PC-3 (cell line): ENCODE results near the gene NDUFS7. TPM values are rescaled to one million over a fixed set of nuclear protein-coding genes. Genes with fewer than 3 reads are reported as not detected.

Experiments used
- ATAC-seq: fragments of 200-7000 bp; cut with Tn5 transposase; 2 replicates; pipeline ENCODE4 v1.9.1; 2020; ENCODE audit warnings: mild to moderate bottlenecking, moderate library complexity
- BruUV-seq: library from RNA; stranded (reverse); fragments of 400-500 nt; replicated peaks from 2 replicates; lab custom pipeline; 2021; lab: Mats Ljungman, UMichigan
- CTCF ChIA-PET: fragments of 300-600 bp; sonication (Branson Sonifier 250); formaldehyde crosslinking; loops from one replicate; lab custom pipeline; 2022; ENCODE audit warnings: antibody characterized with exemption; lab: Charles Lee
- POLR2A ChIA-PET: fragments of 300-600 bp; sonication (Branson Sonifier 250); formaldehyde crosslinking; loops from one replicate; lab custom pipeline; 2022; ENCODE audit warnings: antibody characterized with exemption; ENCODE audit not compliant: unreplicated experiment; lab: Charles Lee
- DNase-seq: peaks from one replicate; pipeline ENCODE4 v3.0.0-alpha.2; 2015
- H2AFZ ChIP-seq: fragments of 300-600 bp; sonication (generic); 2 replicates; pipeline ENCODE4 v1.6.0; 2016; ENCODE audit warnings: antibody characterized with exemption, low read length
- H3F3A ChIP-seq: fragments of 300-600 bp; sonication (generic); one replicate; pipeline ENCODE4 v1.6.0; 2017; ENCODE audit warnings: antibody characterized with exemption, low read length, control low read depth, mild to moderate bottlenecking; ENCODE audit not compliant: unreplicated experiment
- H3K27ac ChIP-seq: fragments of 300-600 bp; sonication (generic); 2 replicates; pipeline ENCODE4 v1.5.1; 2016; ENCODE audit warnings: mild to moderate bottlenecking, low read length
- H3K27me3 ChIP-seq: fragments of 300-600 bp; sonication (generic); 2 replicates; pipeline ENCODE4 v1.6.1; 2016; ENCODE audit warnings: low read length, mixed read lengths
- H3K36me3 ChIP-seq: fragments of 300-600 bp; sonication (generic); 2 replicates; pipeline ENCODE4 v1.6.1; 2016; ENCODE audit warnings: low read depth, mixed run types, low read length, mixed read lengths
- H3K4me1 ChIP-seq: fragments of 300-600 bp; sonication (generic); 2 replicates; pipeline ENCODE4 v1.5.1; 2016; ENCODE audit warnings: low read length; ENCODE audit not compliant: insufficient read depth
- H3K4me2 ChIP-seq: fragments of 300-600 bp; sonication (generic); 2 replicates; pipeline ENCODE4 v1.6.0; 2016; ENCODE audit warnings: low read length
- H3K4me3 ChIP-seq: fragments of 300-600 bp; sonication (generic); 2 replicates; pipeline ENCODE4 v1.5.1; 2016; ENCODE audit warnings: mild to moderate bottlenecking, low read length, mixed read lengths
- H3K79me2 ChIP-seq: fragments of 300-600 bp; sonication (generic); 2 replicates; pipeline ENCODE4 v1.6.1; 2017; ENCODE audit warnings: low read length, mixed read lengths
- H3K9ac ChIP-seq: fragments of 300-600 bp; sonication (generic); 2 replicates; pipeline ENCODE4 v1.6.0; 2016; ENCODE audit warnings: mild to moderate bottlenecking, low read length
- H3K9me2 ChIP-seq: fragments of 300-600 bp; sonication (generic); replicated peaks from 2 replicates; pipeline ENCODE4 v1.6.1; 2016; ENCODE audit warnings: mixed run types, low read length, mixed read lengths
- H3K9me3 ChIP-seq: fragments of 300-600 bp; sonication (generic); 2 replicates; pipeline ENCODE4 v1.6.1; 2016; ENCODE audit warnings: low read length, mixed read lengths
- H4K20me1 ChIP-seq: fragments of 300-600 bp; sonication (generic); 2 replicates; pipeline ENCODE4 v1.6.1; 2016; ENCODE audit warnings: low read length, mixed read lengths
- CTCF ChIP-seq: fragments of 300-600 bp; sonication (generic); conservative IDR thresholded peaks from 2 replicates; pipeline ENCODE4 v1.5.1; 2017; ENCODE audit warnings: antibody characterized with exemption, low read depth, mild to moderate bottlenecking, low read length
- EZH2 ChIP-seq: fragments of 300-600 bp; sonication (generic); IDR thresholded peaks from one replicate; pipeline ENCODE4 v1.6.1; 2017; ENCODE audit warnings: antibody characterized with exemption, mild to moderate bottlenecking, low read length; ENCODE audit not compliant: unreplicated experiment
- EZH2phosphoT487 ChIP-seq: fragments of 300-600 bp; sonication (generic); IDR thresholded peaks from 2 replicates; pipeline ENCODE4 v1.6.1; 2018; ENCODE audit warnings: mild to moderate bottlenecking, antibody characterized with exemption, low read length, borderline replicate concordance
- intact Hi-C: fragments of 100-400 bp; cut with micrococcal nuclease; formaldehyde crosslinking; loops from 2 replicates; pipeline ENCODE4 v1.9.0; 2023
- total RNA-seq: library from RNA; depleted of rRNA; stranded (reverse); fragments of >200 nt; gene quantifications from 2 replicates; pipeline ENCODE4 v1.2.3, GENCODE V29; 2014

NDUFS7 gene
- total RNA-seq, 1 experiment from 2014 or later = 111 TPM

GRCh38 chr19:1424192-1424955 lies 40.7 kb downstream of the NDUFS7 start:
- H3K79me2 ChIP-seq = peaks cover 14% of the 10 kb centered on the region

GRCh38 chr19:1425102-1425837 lies 41.6 kb downstream of the NDUFS7 start:
- H3K36me3 ChIP-seq = peaks cover 21% of the 10 kb centered on the region; the same call in 1 of the 2 replicates
- intact Hi-C loops = no loop called here
- BruUV-seq = no TSS peak
- H4K20me1 ChIP-seq = no peaks in the 10 kb centered on the region
- H3F3A ChIP-seq = no peaks in the 10 kb centered on the region
- ChIA-PET CTCF (no interaction called here), POLR2A (no interaction called here)
- peaks cover 12% of the 10 kb centered on the region; the same call in 1 of the 2 replicates for H3K79me2 ChIP-seq
- ATAC-seq = no peak
- no peaks in the 10 kb centered on the region for H3K27me3 ChIP-seq
- H3K4me2 ChIP-seq = no peak overlapping the region
- no peak for DNase-seq
- TF ChIP-seq EZH2 (no peak), CTCF (no peak), EZH2phosphoT487 (no peak)
- H3K9me3 ChIP-seq = no peaks in the 10 kb centered on the region
- no peaks in the 10 kb centered on the region for H3K9me2 ChIP-seq
- H3K4me3 ChIP-seq = no peak overlapping the region
- H3K27ac ChIP-seq = no peak overlapping the region
- H2AFZ ChIP-seq = no peak overlapping the region
- H3K4me1 ChIP-seq = no peaks in the 10 kb centered on the region
- no peak overlapping the region for H3K9ac ChIP-seq

More at GRCh38 chr19:1424192-1424955, 40.7 kb downstream of the NDUFS7 start:
- no peak for DNase-seq
- ChIA-PET POLR2A (no interaction called here), CTCF (no interaction called here)
- Histone ChIP-seq H3K9me3 (no peaks in the 10 kb centered on the region), H3K9me2 (no peaks in the 10 kb centered on the region), H3K4me2 (no peak overlapping the region), H3K36me3 (peaks cover 25% of the 10 kb centered on the region; the same call in 1 of the 2 replicates), H3K27ac (no peak overlapping the region), H3K4me3 (no peak overlapping the region), H3K9ac (no peak overlapping the region), H3K27me3 (no peaks in the 10 kb centered on the region), H4K20me1 (no peaks in the 10 kb centered on the region), H2AFZ (no peak overlapping the region), H3F3A (no peaks in the 10 kb centered on the region), H3K4me1 (no peaks in the 10 kb centered on the region)
- ATAC-seq = no peak
- TF ChIP-seq EZH2 (no peak), CTCF (no peak), EZH2phosphoT487 (no peak)
- intact Hi-C loops = no loop called here
- BruUV-seq = no TSS peak
